GM10266 (cell line): ENCODE measurements around the gene SSB.

Experiments
- DNase-seq: peaks from one replicate; pipeline ENCODE4 v3.0.0; 2012; ENCODE audit errors: extremely low spot score
- CTCF ChIP-seq: IDR thresholded peaks from 2 replicates; pipeline ENCODE4 v1.5.1; 2012; ENCODE audit warnings: mild to moderate bottlenecking, low read depth; ENCODE audit not compliant: control insufficient read depth, insufficient read depth; ENCODE audit errors: missing control alignments

SSB gene

GRCh38 chr2:169824373-169825333 is 26.0 kb downstream of the SSB start, which contains the start of gene METTL5:
Gene METTL5 (minus strand): TSS chr2:169824905. CDS start chr2:169824597, 308 bp downstream.
- TF ChIP-seq CTCF: peak; percentile 100
- DNase-seq: peak; percentile 90

GRCh38 chr2:169827272-169828140 is 28.8 kb downstream of the SSB start, which contains the start of gene UBR3:
Gene UBR3 (plus strand): TSS chr2:169827454. CDS start chr2:169827508, 54 bp downstream.
- peak; percentile 99 for DNase-seq
- no peak for TF ChIP-seq CTCF

GRCh38 chr2:169828141-169828811 is 29.6 kb downstream of the SSB start:
- no peak for TF ChIP-seq CTCF
- DNase-seq: peak; percentile 77

- no peak for DNase-seq
- no peak for TF ChIP-seq CTCF
Measured at GRCh38 chr2:169834401-169834800, 35.7 kb downstream of the SSB start.

GRCh38 chr2:169838743-169839489 is 40.2 kb downstream of the SSB start:
- no peak for DNase-seq
- TF ChIP-seq CTCF: no peak
